DOHH2 (cell line): ENCODE data around the gene TUBB6.

Experiments
- CTCF ChIP-seq: fragments of 200-600 bp; sonication (generic); IDR thresholded peaks from one replicate; pipeline ENCODE4 v1.5.1; 2014; ENCODE audit warnings: antibody characterized with exemption, mild to moderate bottlenecking, low read depth, low read length; ENCODE audit not compliant: poor library complexity, severe bottlenecking
- EZH2phosphoT487 ChIP-seq: fragments of 200-600 bp; sonication (generic); IDR thresholded peaks from 2 replicates; pipeline ENCODE4 v1.6.1; 2017; ENCODE audit warnings: borderline replicate concordance, mild to moderate bottlenecking, antibody characterized with exemption, low read length, moderate library complexity, mixed read lengths

DNA sequence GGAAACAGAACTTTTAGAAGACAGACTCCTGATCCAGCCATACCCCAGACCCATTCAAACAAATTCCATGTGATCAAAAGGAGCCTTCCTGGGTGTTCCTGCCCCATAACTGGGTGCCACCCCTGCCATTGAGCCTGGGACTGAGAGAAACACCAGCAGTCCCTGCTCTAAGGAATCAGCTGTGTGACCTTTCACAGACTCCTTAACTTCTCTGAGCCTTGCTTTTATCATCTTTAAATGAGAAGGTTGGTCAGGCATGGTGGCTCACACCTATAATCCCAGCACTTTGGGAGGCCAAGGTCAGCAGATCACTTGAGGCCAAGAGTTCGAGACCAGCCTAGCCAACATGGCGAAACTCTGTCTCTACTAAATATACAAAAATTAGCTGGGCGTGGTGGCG is 33.2 kb upstream of the TUBB6 start:
- TF ChIP-seq CTCF = no peak
- TF ChIP-seq EZH2phosphoT487 = no peak
